Measurements from ENCODE around the gene SULT1B1.

The SULT1B1 gene

GRCh38 chr4:69684804-69685203 is 75.6 kb downstream of the SULT1B1 start:
- DNase-seq: no peak
